MCF 10A (cell line): ENCODE results near the gene HHATL. TPM values are rescaled to one million over a fixed set of nuclear protein-coding genes. Genes with fewer than 3 reads are reported as not detected.

Experiments used
- BruUV-seq: library from RNA; stranded (reverse); fragments of 400-500 nt; replicated peaks from 2 replicates; lab custom pipeline; 2021; lab: Mats Ljungman, UMichigan
- CTCF ChIA-PET: fragments of 300-600 bp; sonication (Branson Sonifier 250); formaldehyde crosslinking; extraction: SDS; loops from one replicate; lab custom pipeline; 2021; ENCODE audit warnings: antibody characterized with exemption, inconsistent platforms; lab: Yijun Ruan, JAX
- POLR2A ChIA-PET: fragments of 300-600, 350-650 bp; sonication (Branson Sonifier 250); formaldehyde crosslinking; extraction: SDS; loops from one replicate; lab custom pipeline; 2020; ENCODE audit warnings: antibody characterized with exemption, inconsistent platforms; lab: Yijun Ruan, JAX
- DNase-seq: peaks from one replicate; pipeline ENCODE4 v3.0.0-alpha.2; 2018; ENCODE audit not compliant: unreplicated experiment
- H3K27ac Mint-ChIP-seq: one replicate; pipeline ENCODE4 v1.8.0; 2022; ENCODE audit warnings: mild to moderate bottlenecking, low read depth, mixed read lengths; ENCODE audit not compliant: unreplicated experiment
- H3K27me3 Mint-ChIP-seq: one replicate; pipeline ENCODE4 v1.8.0; 2022; ENCODE audit warnings: mixed read lengths; ENCODE audit not compliant: insufficient read depth, unreplicated experiment
- H3K36me3 Mint-ChIP-seq: one replicate; pipeline ENCODE4 v1.8.0; 2022; ENCODE audit warnings: mild to moderate bottlenecking, moderate library complexity, mixed read lengths; ENCODE audit not compliant: insufficient read depth, unreplicated experiment
- H3K4me1 Mint-ChIP-seq: one replicate; pipeline ENCODE4 v1.8.0; 2022; ENCODE audit warnings: mixed read lengths; ENCODE audit not compliant: insufficient read depth, unreplicated experiment
- H3K4me3 Mint-ChIP-seq: one replicate; pipeline ENCODE4 v1.8.0; 2022; ENCODE audit warnings: mild to moderate bottlenecking, moderate library complexity, mixed read lengths; ENCODE audit not compliant: unreplicated experiment
- H3K9me3 Mint-ChIP-seq: one replicate; pipeline ENCODE4 v1.8.0; 2022; ENCODE audit warnings: mixed read lengths; ENCODE audit not compliant: unreplicated experiment
- CTCF ChIP-seq: fragments of 200-600 bp; IDR thresholded peaks from one replicate; pipeline ENCODE4 v1.8.0; 2022; ENCODE audit warnings: antibody characterized with exemption, mild to moderate bottlenecking; ENCODE audit not compliant: unreplicated experiment
- intact Hi-C: fragments of 100-400 bp; cut with micrococcal nuclease; formaldehyde crosslinking; loops from 2 replicates; pipeline ENCODE4 v1.14.1; 2022
- total RNA-seq: library from RNA; stranded (reverse); gene quantifications from 2 replicates; pipeline ENCODE4 v1.2.3, GENCODE V29; 2022

Gene HHATL
- total RNA-seq, 1 experiment from 2014 or later = not detected

GRCh38 chr3:42660898-42661297 lies 41.7 kb downstream of the HHATL start:
- intact Hi-C loops = no loop called here
- BruUV-seq = no TSS peak
- CTCF ChIA-PET = interaction anchor here (1.3 to 1.4 kb wide), 2 partner anchors 9 to 82 kb away, joined by 3 to 6 read pairs; no protein-coding TSS in a partner anchor

GRCh38 chr3:42660131-42660715 lies 42.4 kb downstream of the HHATL start:
- intact Hi-C loops = no loop called here
- no peaks in the 10 kb centered on the region for H3K27me3 Mint-ChIP-seq
- peaks cover 21% of the 10 kb centered on the region for H3K4me1 Mint-ChIP-seq
- no peak overlapping the region for H3K4me3 Mint-ChIP-seq
- peaks cover 30% of the 10 kb centered on the region for H3K36me3 Mint-ChIP-seq
- H3K27ac Mint-ChIP-seq = no peak overlapping the region
- TF ChIP-seq CTCF = no peak
- no peak for DNase-seq
- no peaks in the 10 kb centered on the region for H3K9me3 Mint-ChIP-seq
- ChIA-PET CTCF (interaction anchor here (0.7 to 1.0 kb wide), 2 partner anchors 9 to 89 kb away, joined by 3 to 5 read pairs; no protein-coding TSS in a partner anchor), POLR2A (no interaction called here)
- BruUV-seq = no TSS peak

More at GRCh38 chr3:42660898-42661297, 41.7 kb downstream of the HHATL start:
- Mint-ChIP-seq H3K4me3 (no peak overlapping the region), H3K27me3 (no peaks in the 10 kb centered on the region), H3K9me3 (no peaks in the 10 kb centered on the region), H3K36me3 (peaks cover 30% of the 10 kb centered on the region), H3K27ac (no peak overlapping the region), H3K4me1 (peaks cover 19% of the 10 kb centered on the region)
- peak; percentile 14 for TF ChIP-seq CTCF
- no peak for DNase-seq
- POLR2A ChIA-PET = interaction anchor here (0.8 to 1.0 kb wide), 2 partner anchors 8 to 9 kb away, joined by 3 to 4 read pairs; partner anchors contain the start of gene ZBTB47

GRCh38 chr3:42659451-42660130 lies 43.0 kb downstream of the HHATL start:
- BruUV-seq = no TSS peak
- POLR2A ChIA-PET = no interaction called here
- Mint-ChIP-seq H3K4me1 (peaks cover 21% of the 10 kb centered on the region), H3K9me3 (no peaks in the 10 kb centered on the region), H3K36me3 (peaks cover 30% of the 10 kb centered on the region), H3K27me3 (no peaks in the 10 kb centered on the region), H3K27ac (peak overlapping the region; percentile 69), H3K4me3 (no peak overlapping the region)
- TF ChIP-seq CTCF = no peak
- intact Hi-C loops = no loop called here
- CTCF ChIA-PET = interaction anchor here (0.7 to 1.0 kb wide), 2 partner anchors 8 to 90 kb away, joined by 3 to 5 read pairs; no protein-coding TSS in a partner anchor
- no peak for DNase-seq

DNA sequence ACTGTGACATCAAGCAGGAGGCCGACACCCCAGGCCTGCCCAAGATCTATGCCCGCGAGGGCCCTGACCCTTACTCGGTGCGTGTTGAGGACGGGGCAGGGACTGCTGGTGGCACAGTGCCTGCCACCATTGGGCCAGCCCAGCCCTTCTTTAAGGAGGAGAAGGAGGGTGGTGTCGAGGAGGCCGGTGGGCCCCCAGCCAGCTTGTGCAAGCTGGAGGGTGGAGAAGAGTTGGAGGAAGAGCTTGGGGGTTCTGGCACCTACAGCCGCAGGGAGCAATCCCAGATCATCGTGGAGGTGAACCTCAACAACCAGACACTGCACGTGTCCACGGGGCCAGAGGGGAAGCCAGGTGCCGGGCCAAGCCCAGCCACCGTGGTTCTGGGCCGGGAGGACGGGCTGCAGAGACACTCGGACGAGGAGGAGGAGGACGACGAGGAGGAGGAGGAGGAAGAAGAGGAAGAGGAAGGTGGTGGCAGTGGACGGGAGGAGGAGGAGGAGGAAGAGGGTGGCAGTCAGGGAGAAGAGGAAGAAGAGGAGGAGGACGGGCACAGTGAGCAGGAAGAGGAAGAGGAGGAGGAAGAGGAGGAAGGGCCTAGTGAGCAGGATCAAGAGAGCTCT lies 43.7 kb downstream of the HHATL start:
- Mint-ChIP-seq H3K36me3 (peaks cover 30% of the 10 kb centered on the region), H3K4me3 (no peak overlapping the region), H3K27ac (peak overlapping the region; percentile 69), H3K27me3 (no peaks in the 10 kb centered on the region), H3K9me3 (no peaks in the 10 kb centered on the region), H3K4me1 (peaks cover 21% of the 10 kb centered on the region)
- BruUV-seq = no TSS peak
- POLR2A ChIA-PET = no interaction called here
- TF ChIP-seq CTCF = no peak
- DNase-seq = no peak
- CTCF ChIA-PET = interaction anchor here (0.6 kb wide), 1 partner anchor 105 kb away, joined by 3 read pairs; no protein-coding TSS in a partner anchor
- intact Hi-C loops = no loop called here
